ENCODE data around the gene PDGFB.

PDGFB gene

GRCh38 chr22:39253435-39254070 lies 8.8 kb upstream of the PDGFB start:
- peak; percentile 78 for DNase-seq

GRCh38 chr22:39252461-39253434 lies 8.0 kb upstream of the PDGFB start:
- no peak for DNase-seq

GRCh38 chr22:39251762-39252460 lies 7.1 kb upstream of the PDGFB start:
- DNase-seq: no peak

- DNase-seq: no peak
Measured at GRCh38 chr22:39250838-39251237, 6.1 kb upstream of the PDGFB start.

- DNase-seq: no peak
Measured at GRCh38 chr22:39250131-39250530, 5.3 kb upstream of the PDGFB start.

- no peak for DNase-seq
Measured at GRCh38 chr22:39249086-39249704, 4.4 kb upstream of the PDGFB start.

GRCh38 chr22:39248254-39248653 lies 3.5 kb upstream of the PDGFB start:
- DNase-seq: no peak

- DNase-seq: no peak
Measured at GRCh38 chr22:39247361-39247760, 2.6 kb upstream of the PDGFB start.

GRCh38 chr22:39246690-39247332 lies 2.0 kb upstream of the PDGFB start:
- no peak for DNase-seq

GRCh38 chr22:39246217-39246616 lies 1.4 kb upstream of the PDGFB start:
- no peak for DNase-seq

- DNase-seq: no peak
Measured at GRCh38 chr22:39245130-39246039, 603 bp upstream of the PDGFB start.

GRCh38 chr22:39244136-39244495 lies 666 bp downstream of the PDGFB start:
- peak; percentile 58 for DNase-seq

- DNase-seq: peak; percentile 72
Measured at GRCh38 chr22:39243439-39244135, 1.2 kb downstream of the PDGFB start.

- no peak for DNase-seq
Measured at GRCh38 chr22:39242595-39243438, 2.0 kb downstream of the PDGFB start.

- no peak for DNase-seq
Measured at GRCh38 chr22:39241794-39242594, 2.8 kb downstream of the PDGFB start.

GRCh38 chr22:39240831-39241793 lies 3.7 kb downstream of the PDGFB start:
- DNase-seq: no peak

GRCh38 chr22:39239561-39240423 lies 5.0 kb downstream of the PDGFB start:
- no peak for DNase-seq

All from 8988T (cell line).